Liver (tissue), 3 donors: ENCODE results near the gene GJA10.

Experiments used
- EGR1 ChIP-seq, 2 donors: IDR thresholded peaks; 2 replicates each; pipeline ENCODE4 v1.6.1; 2016 to 2018; ENCODE audit warnings: antibody characterized with exemption in 2 of 2, low read depth in 2 of 2
- SP1 ChIP-seq: IDR thresholded peaks from 2 replicates; pipeline ENCODE4 v1.6.1; 2018; ENCODE audit warnings: antibody characterized with exemption, mild to moderate bottlenecking
- TF ChIP-seq, protein P1 (sequence below): fragments of 150-350 bp; IDR thresholded peaks from 2 replicates; pipeline ENCODE4 v1.5.1; 2017; ENCODE audit warnings: improper control_type of control experiment, low read depth, low read length; ENCODE audit not compliant: missing input control
- donor health status: healthy.
- donor health status: healthy.

GRCh38 chr6:89887452-89888137 is 6.7 kb upstream of the GJA10 start:
- TF ChIP-seq, protein P1, sequence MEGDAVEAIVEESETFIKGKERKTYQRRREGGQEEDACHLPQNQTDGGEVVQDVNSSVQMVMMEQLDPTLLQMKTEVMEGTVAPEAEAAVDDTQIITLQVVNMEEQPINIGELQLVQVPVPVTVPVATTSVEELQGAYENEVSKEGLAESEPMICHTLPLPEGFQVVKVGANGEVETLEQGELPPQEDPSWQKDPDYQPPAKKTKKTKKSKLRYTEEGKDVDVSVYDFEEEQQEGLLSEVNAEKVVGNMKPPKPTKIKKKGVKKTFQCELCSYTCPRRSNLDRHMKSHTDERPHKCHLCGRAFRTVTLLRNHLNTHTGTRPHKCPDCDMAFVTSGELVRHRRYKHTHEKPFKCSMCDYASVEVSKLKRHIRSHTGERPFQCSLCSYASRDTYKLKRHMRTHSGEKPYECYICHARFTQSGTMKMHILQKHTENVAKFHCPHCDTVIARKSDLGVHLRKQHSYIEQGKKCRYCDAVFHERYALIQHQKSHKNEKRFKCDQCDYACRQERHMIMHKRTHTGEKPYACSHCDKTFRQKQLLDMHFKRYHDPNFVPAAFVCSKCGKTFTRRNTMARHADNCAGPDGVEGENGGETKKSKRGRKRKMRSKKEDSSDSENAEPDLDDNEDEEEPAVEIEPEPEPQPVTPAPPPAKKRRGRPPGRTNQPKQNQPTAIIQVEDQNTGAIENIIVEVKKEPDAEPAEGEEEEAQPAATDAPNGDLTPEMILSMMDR: no peak
- TF ChIP-seq EGR1 (IDR thresholded peaks at IDR 0.05; ENCODE audit: low read depth in 2 of 2) (no peak), SP1 (no peak)
